ENCODE results near the gene CLCF1.

Gene CLCF1

DNA sequence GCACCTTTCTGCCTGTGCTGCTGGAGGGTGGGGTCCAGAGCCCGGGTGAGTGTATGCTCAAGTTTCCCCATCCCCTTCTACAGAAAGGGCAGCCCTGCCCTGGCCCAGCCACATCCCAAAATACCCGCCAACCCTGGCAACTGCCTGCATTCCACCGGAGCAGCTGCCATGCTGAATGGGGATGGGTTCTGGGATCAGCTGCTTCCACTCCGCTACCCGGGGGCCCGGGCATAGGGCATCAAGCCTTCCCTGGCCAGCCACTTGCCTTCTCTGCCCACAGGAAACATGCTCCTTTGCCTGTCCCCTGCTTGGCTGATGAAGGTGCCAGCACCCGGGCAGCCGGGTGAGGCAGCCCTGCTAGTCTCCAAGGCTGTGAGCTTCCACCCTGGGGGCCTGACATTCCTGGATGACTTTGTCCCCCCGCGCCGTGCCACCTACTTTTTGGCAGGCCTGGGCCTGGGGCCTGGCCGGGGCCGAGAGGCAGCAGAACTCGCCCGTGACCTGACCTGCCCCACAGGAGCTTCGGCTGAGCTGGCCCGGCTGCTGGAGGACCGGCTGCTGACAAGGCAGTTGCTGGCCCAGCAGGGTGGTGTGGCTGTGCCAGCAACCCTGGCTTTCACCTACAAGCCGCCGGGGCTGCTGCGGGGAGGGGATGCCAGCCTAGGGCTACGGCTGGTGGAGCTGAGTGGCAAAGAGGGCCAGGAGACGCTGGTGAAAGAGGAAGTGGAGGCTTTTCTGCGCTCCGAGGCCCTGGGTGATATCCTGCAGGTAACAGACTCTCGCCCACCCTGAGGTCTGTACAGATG, 45.3 kb upstream of the CLCF1 start:
- TF ChIP-seq, protein P1, sequence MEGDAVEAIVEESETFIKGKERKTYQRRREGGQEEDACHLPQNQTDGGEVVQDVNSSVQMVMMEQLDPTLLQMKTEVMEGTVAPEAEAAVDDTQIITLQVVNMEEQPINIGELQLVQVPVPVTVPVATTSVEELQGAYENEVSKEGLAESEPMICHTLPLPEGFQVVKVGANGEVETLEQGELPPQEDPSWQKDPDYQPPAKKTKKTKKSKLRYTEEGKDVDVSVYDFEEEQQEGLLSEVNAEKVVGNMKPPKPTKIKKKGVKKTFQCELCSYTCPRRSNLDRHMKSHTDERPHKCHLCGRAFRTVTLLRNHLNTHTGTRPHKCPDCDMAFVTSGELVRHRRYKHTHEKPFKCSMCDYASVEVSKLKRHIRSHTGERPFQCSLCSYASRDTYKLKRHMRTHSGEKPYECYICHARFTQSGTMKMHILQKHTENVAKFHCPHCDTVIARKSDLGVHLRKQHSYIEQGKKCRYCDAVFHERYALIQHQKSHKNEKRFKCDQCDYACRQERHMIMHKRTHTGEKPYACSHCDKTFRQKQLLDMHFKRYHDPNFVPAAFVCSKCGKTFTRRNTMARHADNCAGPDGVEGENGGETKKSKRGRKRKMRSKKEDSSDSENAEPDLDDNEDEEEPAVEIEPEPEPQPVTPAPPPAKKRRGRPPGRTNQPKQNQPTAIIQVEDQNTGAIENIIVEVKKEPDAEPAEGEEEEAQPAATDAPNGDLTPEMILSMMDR (IDR thresholded peaks at IDR 0.05; ENCODE audit: low read depth, low read length): no peak
- no peak overlapping the region for H3K4me3 ChIP-seq (ENCODE audit: low read depth, low read length)

DNA sequence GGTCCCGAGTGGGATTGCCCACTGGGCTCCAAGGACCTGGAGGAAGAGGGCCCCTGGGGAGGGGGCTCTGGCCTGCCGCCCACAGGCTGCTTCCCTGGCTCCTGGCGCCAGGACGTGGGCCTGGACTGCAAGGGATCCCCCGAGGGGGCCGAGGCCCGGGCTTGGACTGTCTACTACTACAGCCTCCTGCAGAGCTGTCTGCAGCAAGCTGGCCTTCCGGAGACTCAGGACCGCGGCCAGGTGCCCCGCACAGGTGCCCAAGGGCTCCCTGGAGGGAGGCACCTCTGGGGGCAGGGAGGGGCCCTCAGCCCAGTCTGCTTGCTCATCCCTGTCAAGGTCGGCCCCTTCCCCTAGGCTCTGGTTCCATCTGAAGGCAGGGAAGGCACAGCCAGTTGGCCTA, 44.0 kb upstream of the CLCF1 start:
- no peak overlapping the region for H3K4me3 ChIP-seq (ENCODE audit: low read depth, low read length)
- TF ChIP-seq, protein P1 (IDR thresholded peaks at IDR 0.05; ENCODE audit: low read depth, low read length): no peak

DNA sequence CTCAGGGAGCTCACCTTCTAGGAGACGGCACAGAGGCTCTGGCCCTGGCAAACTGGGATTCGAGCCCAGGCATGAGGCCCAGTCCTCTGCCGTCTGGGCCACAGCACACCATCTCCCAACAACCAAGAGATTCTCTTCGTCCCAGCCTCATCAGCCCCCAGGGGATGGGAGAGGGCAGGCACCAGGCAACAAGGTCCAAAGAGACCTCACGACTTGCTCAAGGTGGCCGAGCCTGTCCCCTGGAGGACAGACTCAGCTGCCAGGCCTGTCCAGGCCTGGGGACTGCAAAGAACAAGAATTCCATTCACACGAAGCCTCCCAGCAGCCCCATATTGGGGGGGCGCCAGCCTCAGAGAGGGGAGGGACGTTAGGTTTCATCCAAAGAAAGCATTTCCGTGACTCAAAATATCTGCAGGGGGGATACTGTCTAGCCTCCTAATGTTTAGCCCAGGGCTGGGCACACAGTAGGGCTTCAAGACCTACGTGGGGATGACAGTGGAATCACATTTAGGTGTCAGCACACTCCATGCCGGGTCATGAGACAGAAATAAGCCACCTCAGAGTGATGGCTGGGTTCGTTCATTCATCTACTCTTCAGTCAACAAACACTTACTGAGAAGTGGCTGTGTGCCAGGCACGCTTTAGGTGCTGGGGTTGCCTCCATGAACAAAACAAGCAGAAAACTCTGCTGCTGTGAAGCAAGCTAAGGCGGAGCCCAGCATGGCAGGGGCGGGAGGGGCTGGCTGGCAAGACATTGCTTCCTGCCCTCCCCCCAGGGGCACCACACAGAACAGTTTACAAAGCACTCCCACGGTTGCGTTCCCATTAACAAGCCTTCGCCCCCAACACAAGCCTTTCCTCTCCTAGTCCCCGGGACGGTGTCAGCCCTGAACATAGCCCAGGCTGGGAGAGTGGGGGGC, 43.3 kb upstream of the CLCF1 start:
- no peak overlapping the region for H3K4me3 ChIP-seq (ENCODE audit: low read depth, low read length)
- TF ChIP-seq, protein P1 (IDR thresholded peaks at IDR 0.05; ENCODE audit: low read depth, low read length): no peak

DNA sequence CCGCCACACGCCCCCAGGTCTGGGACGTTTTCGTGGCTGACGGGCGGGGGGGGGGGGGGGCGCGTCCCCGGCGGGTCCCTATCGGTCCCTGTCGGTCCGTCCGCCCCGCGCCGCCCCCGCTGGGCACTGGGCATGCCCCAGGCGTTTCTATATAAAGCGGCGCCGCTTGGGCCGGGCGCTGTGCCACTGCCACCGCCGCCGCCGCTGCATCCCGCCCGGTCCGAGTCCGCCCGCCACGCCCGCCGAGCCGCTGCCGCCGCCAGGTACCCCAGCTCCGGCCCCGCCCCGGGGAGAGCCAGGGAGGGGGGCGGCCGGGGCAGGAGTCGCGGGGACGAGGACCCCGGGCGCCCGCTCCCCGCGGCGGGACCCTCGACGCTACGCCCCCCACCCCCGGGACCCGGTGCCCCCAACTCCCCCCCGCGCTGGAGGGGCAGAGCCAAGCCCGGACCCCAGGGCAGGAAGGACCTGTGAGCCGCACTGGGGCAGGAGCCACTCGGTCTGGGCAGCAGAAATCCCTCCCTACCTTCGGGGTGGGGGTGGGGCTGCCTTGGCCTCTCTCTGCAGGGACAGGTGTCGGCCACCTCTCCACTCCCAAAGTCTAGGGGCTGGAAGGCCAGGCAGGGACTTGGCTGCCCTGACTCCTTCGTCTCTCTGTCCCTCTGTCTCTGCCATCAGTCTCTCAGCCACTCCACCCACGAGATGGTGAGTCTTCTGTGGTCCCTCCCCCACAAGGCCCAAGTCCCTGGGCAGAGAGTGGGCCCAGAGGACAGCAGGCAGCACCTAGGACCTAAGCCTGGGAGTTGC, 42.3 kb upstream of the CLCF1 start, which contains the start of gene CARNS1:
Gene CARNS1 (plus strand): TSS at position 178 of the 804 bp plus-strand sequence. CDS start 522 bp downstream, at position 700.
- TF ChIP-seq, protein P1 (IDR thresholded peaks at IDR 0.05; ENCODE audit: low read depth, low read length): no peak
- H3K4me3 ChIP-seq (ENCODE audit: low read depth, low read length): no peak within 1 kb of the TSS

DNA sequence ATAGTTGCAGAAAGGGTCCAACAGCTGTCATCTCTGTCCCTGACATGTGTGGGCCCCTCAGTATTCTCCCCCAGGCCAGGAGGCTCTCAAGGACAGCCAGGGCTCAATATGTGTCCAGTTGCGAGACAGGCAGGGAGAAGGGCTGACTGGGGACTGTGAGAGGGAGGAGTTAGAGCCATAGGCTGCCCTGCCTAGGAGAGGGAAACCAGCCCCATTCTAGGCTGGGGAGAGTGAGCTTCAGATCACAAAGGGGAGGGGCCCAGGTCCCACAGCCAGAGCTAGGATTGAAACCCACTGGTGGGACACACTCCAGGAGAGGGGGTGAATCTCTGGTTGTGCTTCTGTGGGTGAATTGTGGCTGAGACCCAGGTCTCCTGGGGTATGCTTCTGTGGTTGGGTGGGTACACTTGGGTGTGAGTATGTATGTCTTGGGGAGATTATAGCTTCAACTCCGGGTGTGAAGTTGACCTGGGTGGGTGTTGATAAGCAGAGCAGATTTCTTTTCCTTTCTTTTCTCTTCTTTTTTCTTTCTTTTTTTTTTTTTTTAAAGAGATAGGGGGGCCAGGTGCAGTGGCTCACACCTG, 40.0 kb upstream of the CLCF1 start:
- TF ChIP-seq, protein P1 (IDR thresholded peaks at IDR 0.05; ENCODE audit: low read depth, low read length): no peak

DNA sequence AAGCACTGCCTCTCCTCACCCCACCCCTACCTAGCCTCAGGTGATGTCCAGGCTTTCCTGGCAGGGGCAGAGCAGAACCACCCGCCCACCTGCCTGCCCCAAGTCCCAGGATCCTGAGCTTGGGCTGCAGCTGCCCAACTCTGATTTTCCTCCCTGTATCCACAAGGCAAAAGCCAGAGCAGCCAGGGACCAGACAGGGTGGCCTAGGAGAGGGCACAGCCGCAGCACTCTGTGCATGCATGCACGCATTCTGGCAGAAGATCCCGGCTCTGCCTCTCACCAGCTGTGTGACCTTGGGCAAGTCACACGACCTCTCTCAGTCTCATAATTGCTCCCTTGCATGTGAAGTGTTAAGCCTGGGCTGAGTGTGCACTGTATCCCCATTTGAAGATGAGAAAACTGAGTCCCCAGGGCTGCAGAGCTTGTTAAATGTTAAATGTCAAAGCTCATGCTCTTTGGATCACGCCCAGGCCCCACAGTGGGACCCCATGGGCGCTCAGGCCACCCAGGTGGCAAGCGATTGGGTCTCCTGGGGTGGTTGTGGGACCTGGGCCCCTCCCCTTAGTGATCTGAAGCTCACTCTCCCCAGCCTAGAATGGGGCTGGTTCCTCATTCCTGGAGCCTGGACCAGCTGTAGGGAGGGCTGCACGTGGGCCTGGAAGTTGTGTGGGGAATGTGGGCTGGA, 39.2 kb upstream of the CLCF1 start:
- no peak overlapping the region for H3K4me3 ChIP-seq (ENCODE audit: low read depth, low read length)
- TF ChIP-seq, protein P1 (IDR thresholded peaks at IDR 0.05; ENCODE audit: low read depth, low read length): no peak

More for the DNA sequence above, 40.0 kb upstream of the CLCF1 start:
- no peak overlapping the region for H3K4me3 ChIP-seq (ENCODE audit: low read depth, low read length)

Data from WI38 (cell line).